CD4-positive, alpha-beta T cell treated with Interleukin-6 for 4 hours (primary cell): ENCODE data around the gene NSD2.
"Not testable (repeated sequence)": the region's sequence is repeated elsewhere in the genome, so short reads cannot be mapped to it uniquely, and the experiment has no call there.

Source experiments
- DNase-seq: peaks from one replicate; pipeline ENCODE4 v3.0.0-alpha.2; 2020; ENCODE audit warnings: mixed read lengths

NSD2 gene

GRCh38 chr4:1842339-1842895 is 28.8 kb upstream of the NSD2 start:
- DNase-seq, result no peak

DNA sequence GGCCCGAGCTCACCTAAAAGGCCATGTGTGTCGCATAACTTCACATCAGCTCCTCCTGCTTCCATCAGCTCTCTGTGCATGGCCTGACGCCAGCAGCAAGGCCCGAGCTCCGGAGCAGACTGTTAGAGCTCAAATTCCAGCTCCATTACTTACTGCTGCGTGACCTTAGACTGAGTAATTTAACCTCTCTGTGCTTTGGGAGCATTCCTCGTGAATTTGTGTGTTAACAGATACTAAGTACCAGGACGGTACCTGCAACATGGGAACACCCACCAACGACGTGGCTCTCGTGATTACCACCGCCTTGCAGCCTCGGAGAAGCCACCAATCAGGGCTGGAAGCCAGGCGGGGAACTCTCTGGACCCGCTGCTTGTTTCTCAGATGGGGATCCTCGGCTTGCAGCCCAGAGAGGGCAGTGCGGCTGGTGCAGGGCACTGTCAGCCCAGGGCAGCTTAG is 28.2 kb upstream of the NSD2 start:
- no peak for DNase-seq

- no peak for DNase-seq
These were observed 27.3 kb upstream of the NSD2 start for GRCh38 chr4:1843852-1844251.

GRCh38 chr4:1844618-1845017 is 26.6 kb upstream of the NSD2 start:
- not testable (repeated sequence) for DNase-seq

- no peak for DNase-seq
These were observed 24.6 kb upstream of the NSD2 start for GRCh38 chr4:1846580-1846979.

- DNase-seq, result no peak
These were observed 20.9 kb upstream of the NSD2 start for GRCh38 chr4:1850276-1850675.

DNA sequence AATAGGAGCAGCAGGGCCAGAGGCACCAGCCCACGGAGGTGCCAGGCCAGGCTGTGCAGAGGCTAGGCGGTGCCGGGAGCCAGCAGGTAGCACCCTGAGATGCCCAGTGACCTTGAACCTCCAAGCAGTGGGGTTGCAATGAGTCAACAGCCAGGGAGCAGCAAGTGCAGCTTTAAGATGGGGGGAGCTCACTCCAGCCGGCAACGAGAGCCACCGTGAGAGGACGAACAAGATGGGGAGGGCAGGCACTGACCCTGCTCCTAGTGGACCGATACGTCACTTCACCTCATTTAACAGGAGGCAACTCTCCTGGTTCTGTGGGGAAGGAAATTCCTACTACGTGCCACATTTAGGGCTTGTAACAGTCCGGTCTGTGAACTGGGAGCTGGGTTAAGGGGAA is 20.0 kb upstream of the NSD2 start:
- DNase-seq, result no peak

DNA sequence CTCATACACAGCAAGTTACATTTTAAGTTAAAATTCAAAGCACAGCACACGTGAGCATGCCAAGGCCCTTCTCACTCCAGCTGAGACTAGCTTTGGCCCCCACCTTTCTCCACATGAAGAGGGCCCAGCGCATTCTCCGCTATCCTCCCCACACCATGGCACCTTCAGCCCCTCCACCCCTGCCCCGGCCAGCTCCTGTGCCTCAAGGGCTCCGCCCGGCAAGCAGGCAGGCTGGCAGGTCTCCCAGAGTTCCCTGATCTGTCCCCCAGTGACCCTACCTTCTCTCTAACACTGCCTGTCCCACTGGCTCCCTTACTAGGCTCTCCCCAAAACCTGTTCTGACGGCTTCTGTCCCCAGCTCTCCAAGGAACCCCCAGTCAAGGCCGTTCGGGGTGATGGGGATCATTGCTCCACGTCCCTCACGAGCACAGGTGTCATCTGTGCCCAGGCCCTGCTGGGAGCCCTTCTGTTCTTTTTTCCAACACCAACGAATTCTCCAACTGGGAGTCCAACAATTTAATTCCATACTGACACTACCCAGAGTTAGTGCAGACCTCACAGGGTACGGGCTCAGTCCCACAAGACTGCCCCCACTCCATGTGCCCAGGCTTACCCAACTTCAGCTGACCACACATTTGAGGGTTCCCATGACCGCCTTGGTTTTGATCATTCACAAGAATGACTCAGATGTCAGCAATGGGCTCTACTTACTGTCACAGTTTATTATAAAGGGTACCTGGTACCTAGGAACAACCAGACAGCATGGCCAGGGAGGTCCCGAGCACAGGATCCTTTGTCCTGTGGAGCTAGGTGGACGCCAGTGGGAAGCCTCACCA is 19.4 kb upstream of the NSD2 start:
- DNase-seq, result no peak

DNA sequence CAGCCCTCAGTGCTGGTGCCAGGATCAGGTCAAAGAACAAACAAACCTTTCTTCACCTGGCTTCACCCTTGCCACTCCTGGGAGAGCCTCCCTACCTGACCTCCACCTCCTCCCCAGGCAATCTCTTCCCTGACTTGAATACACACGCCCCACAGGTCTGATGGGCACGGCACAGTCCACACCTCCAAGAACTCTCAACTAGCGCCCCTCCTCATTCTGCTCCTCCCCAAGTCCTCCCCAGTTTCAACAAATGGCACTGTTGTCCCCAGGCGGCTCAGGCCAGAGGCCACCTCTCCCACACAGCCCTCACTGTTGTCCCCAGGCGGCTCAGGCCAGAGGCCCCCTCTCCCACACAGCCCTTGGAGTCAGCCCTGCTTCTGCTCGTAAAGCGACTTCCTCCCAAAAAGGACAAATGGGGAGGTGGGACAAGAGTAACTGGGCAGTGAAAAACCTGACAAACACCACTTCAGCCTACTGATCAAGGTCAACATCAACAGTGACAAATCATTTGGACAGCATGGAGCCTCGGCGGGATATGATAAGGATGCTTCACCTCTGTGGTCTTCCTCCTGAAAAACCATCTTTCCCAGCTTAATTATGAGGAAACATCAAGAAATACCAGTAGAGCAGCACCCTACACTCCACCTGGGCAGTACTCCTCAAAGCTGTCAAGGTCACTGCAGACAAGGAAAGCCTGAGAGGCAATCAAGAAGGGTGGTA is 18.1 kb upstream of the NSD2 start:
- no peak for DNase-seq

- no peak for DNase-seq
These were observed 16.4 kb upstream of the NSD2 start for GRCh38 chr4:1854752-1855151.

- peak; percentile 12 for DNase-seq
These were observed 15.7 kb upstream of the NSD2 start for GRCh38 chr4:1855333-1856070.

DNA sequence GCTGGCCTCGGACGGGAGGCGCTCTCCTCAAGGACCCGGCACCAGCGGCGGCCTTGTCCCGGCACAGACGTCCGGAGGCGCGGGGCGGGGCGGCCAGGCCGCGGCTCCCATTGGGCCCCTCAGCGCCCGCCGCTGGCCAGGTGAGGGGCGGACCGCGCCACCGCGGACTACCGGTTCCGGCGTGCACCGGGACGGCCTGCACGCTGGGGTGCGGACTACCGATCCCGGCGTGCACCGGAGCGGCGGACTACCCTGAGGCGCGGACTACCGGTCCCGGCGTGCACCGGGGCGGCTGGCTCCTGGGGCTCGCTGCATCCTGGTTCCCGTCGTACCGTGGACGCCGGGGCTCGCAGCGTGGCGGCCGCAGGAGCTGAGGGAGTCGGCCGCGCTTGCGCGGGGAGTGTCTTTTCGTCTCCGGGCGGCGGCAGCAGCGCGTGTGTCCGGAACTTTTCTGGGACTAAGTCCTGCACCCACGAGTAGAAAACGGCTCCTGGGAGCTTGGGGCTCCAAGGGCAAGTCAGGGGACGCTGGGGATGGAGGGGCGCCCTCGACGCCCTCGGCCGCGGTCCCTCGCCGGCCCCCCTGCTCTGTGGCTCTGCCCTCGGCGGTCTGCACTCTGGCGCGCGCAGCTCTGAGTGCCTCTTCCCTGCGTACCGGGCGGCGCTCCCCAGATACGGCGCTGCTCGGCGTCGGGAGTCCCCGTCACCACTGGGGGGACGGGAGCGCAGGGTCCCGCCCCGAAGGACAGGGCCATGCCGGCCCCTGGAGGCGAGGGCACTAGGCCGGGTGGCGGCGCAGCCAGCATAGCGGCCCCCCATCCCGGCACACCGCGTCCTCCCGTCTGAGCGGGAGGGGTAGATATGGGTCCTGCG is 14.9 kb upstream of the NSD2 start, which contains the start of gene LETM1:
LETM1 (minus strand) TSS at position 86 of the 872 bp plus-strand sequence. CDS start 206 bp downstream, outside the sequence.
- peak; percentile 96 for DNase-seq

- DNase-seq, result no peak
These were observed 14.1 kb upstream of the NSD2 start for GRCh38 chr4:1856943-1857699.

DNA sequence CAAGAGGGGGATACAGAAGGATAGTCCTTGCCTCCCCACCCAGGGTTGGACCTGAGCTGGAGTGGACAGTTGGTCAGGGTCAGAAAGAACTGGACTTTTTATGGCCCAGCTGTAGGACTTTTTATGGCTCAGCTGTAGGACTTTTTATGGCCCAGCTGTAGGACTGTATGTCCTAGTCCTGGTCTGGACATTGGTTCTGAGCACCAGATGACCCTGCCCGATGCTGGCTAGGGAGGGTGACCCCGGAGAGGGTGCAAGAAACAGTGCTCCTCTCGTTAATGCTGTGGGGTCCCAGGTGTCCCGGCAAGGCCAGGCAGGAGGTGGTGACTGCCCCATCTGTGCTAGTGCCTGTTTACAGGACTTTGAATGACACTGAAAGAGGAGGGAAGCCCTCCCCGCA is 13.3 kb upstream of the NSD2 start:
- no peak for DNase-seq

GRCh38 chr4:1859389-1859753 is 11.8 kb upstream of the NSD2 start:
- DNase-seq, result no peak

DNA sequence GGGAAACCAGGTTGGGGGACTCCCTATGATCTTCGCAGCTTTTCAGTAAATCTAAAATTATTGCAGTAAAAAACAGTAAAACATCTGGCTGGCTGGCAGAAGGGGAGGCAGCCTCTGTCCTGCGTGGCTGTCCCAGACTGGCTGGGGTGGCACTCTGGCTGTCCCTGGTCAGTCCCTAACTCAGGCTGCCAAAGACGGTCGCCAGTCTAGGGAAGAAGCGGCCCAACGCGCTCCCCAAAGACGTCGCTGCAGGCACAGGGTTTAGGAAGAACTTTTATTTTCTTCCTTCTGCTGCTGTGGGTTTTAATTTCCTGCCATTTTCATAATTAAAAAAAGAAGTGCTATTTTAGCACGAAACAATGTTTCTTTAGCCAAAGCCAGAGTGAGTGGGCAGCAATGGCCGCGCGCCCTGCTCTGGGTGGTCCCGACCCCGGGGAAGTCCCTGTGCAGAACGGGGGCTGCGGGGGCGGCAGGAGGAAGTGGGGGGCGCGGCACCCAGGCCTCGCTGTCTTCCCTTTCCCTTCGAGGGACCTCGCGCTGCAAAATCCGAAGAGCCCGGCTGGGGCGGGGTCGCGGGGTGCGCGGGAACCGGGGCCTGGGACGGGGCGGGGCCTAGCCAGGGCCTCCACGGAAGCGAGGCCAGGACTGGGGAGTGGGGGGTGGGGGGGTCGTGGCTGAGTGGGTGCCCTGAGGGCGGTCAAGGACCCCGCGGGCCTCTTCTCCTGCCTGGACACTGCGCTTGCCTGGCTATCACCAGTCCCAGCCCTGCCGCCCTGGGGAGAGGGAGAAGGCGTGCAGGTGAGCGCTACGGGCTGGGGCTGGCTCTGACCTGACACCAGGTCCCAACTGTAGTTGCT is 8.9 kb upstream of the NSD2 start:
- DNase-seq, result peak; percentile 57

- no peak for DNase-seq
These were observed 8.3 kb upstream of the NSD2 start for GRCh38 chr4:1862961-1863296.

DNA sequence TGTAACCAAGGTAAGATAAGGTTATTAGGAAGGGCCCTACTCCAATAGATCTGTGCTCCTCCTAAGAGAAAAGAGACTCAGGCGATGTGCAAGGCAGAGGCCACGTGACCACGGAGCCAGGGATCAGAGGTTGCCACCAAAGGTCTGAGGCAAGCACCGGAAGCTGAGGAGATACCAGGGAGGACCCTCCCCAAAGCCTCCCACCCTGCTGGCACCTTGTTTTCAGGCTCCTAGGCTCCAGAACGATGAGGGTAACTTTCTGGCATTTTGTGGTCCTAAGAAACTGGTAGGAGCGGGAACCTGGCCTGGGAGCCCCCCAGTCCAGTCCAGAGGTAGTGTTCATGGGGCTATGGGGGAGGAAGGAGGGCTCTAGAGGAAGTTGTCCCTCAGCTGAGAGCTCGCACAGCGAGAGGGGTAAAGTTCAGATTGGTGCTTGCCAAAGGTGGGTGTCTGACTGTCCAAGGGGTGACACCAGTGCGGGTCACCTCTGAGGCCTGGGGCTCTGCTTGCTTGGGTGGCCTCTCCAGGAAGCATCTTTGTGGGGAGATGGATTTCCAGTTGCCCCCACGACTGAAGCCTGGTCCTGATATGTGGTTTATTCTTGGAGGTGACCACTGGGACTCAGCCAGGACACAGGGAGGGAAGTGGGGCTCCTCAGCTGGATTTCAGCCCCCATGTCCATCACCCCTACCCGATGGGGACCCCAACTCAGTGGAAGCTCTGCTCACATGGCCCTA is 7.7 kb upstream of the NSD2 start:
- DNase-seq, result no peak
